ENCODE data around the gene CEP20. TPM values are rescaled to one million over a fixed set of nuclear protein-coding genes. Genes with fewer than 3 reads are reported as not detected.

The CEP20 gene
- total RNA-seq, 1 experiment from 2014 or later: 94.3 TPM

- in situ Hi-C loops (cut with HindIII; ENCODE audit: low pct_unique_long_range_greater_than_20kb, low sequenced_read_pairs): no loop called here
- Histone ChIP-seq H3K36me3 (ENCODE audit: control insufficient read depth, insufficient read depth, low read length) (no peaks in the 10 kb centered on the region), H3K4me3 (ENCODE audit: low read depth in 2 of 2, low read length in 2 of 2) (no peak overlapping the region), H3K27me3 (ENCODE audit: control insufficient read depth, insufficient read depth, low read length) (no peaks in the 10 kb centered on the region), H3K9me3 (ENCODE audit: control insufficient read depth, insufficient read depth, low read depth, low read length) (no peaks in the 10 kb centered on the region), H3K27ac (ENCODE audit: low read length) (no peak overlapping the region), H3K4me1 (ENCODE audit: control insufficient read depth, insufficient read depth, low read length) (no peaks in the 10 kb centered on the region)
- POLR2A ChIA-PET: no interaction called here
- DNase-seq (ENCODE audit: low read depth, low spot score): no peak
- no TSS peak for BruUV-seq (replicated peaks)
- no peak for ATAC-seq
- intact Hi-C loops (cut with micrococcal nuclease; ENCODE audit: unreplicated experiment): no loop called here
- no peak for TF ChIP-seq SIN3A (IDR thresholded peaks at IDR 0.05; ENCODE audit: borderline replicate concordance, insufficient read depth, low read depth, low read length)
- TF ChIP-seq REST (IDR thresholded peaks at IDR 0.05; ENCODE audit: insufficient read depth in 1 of 2, low read depth in 2 of 2, low read length in 1 of 2): no peak
- TF ChIP-seq POLR2AphosphoS5 (IDR thresholded peaks at IDR 0.05; ENCODE audit: low read depth, low read length): no peak
- no peak for TF ChIP-seq TCF7L2 (IDR thresholded peaks at IDR 0.05; ENCODE audit: low read depth, low read length)
- no peak for TF ChIP-seq CTCF (IDR thresholded peaks at IDR 0.05)
- CTCF ChIA-PET: no interaction called here
Measured at GRCh38 chr16:15825750-15826305, 62.6 kb downstream of the CEP20 start.

- no peaks in the 10 kb centered on the region for H3K9me3 ChIP-seq (ENCODE audit: control insufficient read depth, insufficient read depth, low read depth, low read length)
- H3K27ac ChIP-seq (ENCODE audit: low read length): no peak overlapping the region
- no peak overlapping the region for H3K4me3 ChIP-seq (ENCODE audit: low read depth in 2 of 2, low read length in 2 of 2)
- no peaks in the 10 kb centered on the region for H3K4me1 ChIP-seq (ENCODE audit: control insufficient read depth, insufficient read depth, low read length)
- peak; percentile 39; the same call in 1 of the 2 replicates for ATAC-seq
- CTCF ChIA-PET: interaction anchor here (0.5 to 2.0 kb wide), 8 partner anchors 14 to 59 kb away, joined by 3 to 7 read pairs (median 4); no protein-coding TSS in a partner anchor
- intact Hi-C loops (cut with micrococcal nuclease; ENCODE audit: unreplicated experiment): loop anchor here (5.0 kb wide), 1 partner anchor 46 kb away; no protein-coding TSS in a partner anchor
- H3K36me3 ChIP-seq (ENCODE audit: control insufficient read depth, insufficient read depth, low read length): no peaks in the 10 kb centered on the region
- POLR2A ChIA-PET: no interaction called here
- in situ Hi-C loops (cut with HindIII; ENCODE audit: low pct_unique_long_range_greater_than_20kb, low sequenced_read_pairs): no loop called here
- TF ChIP-seq CTCF (IDR thresholded peaks at IDR 0.05): no peak
- no peak for TF ChIP-seq TCF7L2 (IDR thresholded peaks at IDR 0.05; ENCODE audit: low read depth, low read length)
- TF ChIP-seq SIN3A (IDR thresholded peaks at IDR 0.05; ENCODE audit: borderline replicate concordance, insufficient read depth, low read depth, low read length): no peak
- TF ChIP-seq REST (IDR thresholded peaks at IDR 0.05; ENCODE audit: insufficient read depth in 1 of 2, low read depth in 2 of 2, low read length in 1 of 2): no peak
- no peak for TF ChIP-seq POLR2AphosphoS5 (IDR thresholded peaks at IDR 0.05; ENCODE audit: low read depth, low read length)
- no TSS peak for BruUV-seq (replicated peaks)
- DNase-seq (ENCODE audit: low read depth, low spot score): no peak
- no peaks in the 10 kb centered on the region for H3K27me3 ChIP-seq (ENCODE audit: control insufficient read depth, insufficient read depth, low read length)
Measured at GRCh38 chr16:15822957-15823356, 65.4 kb downstream of the CEP20 start.
